Transverse colon (tissue), 4 donors: ENCODE measurements around the gene NDE1.

Experiments
- CTCF ChIP-seq, 5 experiments: fragments of 200-600 bp in 3 of 5; fragments of 450-650 bp in 2 of 5; sonication (generic) in 3 of 5; IDR thresholded peaks; 1 replicate in 2 of 5; 2 replicates in 3 of 5; pipeline ENCODE4 v1.5.1; 2016 to 2017; ENCODE audit warnings: antibody characterized with exemption in 5 of 5, inconsistent platforms in 3 of 5, mild to moderate bottlenecking in 2 of 5, moderate library complexity in 1 of 5
- EP300 ChIP-seq: sonication (generic); formaldehyde crosslinking; IDR thresholded peaks from one replicate; pipeline ENCODE4 v1.6.1; 2017; ENCODE audit warnings: antibody characterized with exemption, low read depth
- POLR2A ChIP-seq: fragments of 450-650 bp; IDR thresholded peaks from one replicate; pipeline ENCODE4 v1.6.1; 2016; ENCODE audit warnings: antibody characterized with exemption, mild to moderate bottlenecking, moderate library complexity
- POLR2AphosphoS5 ChIP-seq, 3 donors: sonication (generic); formaldehyde crosslinking; IDR thresholded peaks; one replicate each; pipeline ENCODE4 v1.6.1; 2016; ENCODE audit warnings: antibody characterized with exemption in 3 of 3

- no peak for TF ChIP-seq CTCF (IDR thresholded peaks at IDR 0.05)
- no peak for TF ChIP-seq POLR2A
- TF ChIP-seq POLR2AphosphoS5 (IDR thresholded peaks at IDR 0.05): peak in 1 of 3 donors; percentile 27
- TF ChIP-seq EP300: no peak
These were observed 53.1 kb downstream of the NDE1 start for GRCh38 chr16:15703029-15703736.
